WI38 (cell line): Measurements from ENCODE around the gene GSDMA.

Experiments used
- H3K4me3 ChIP-seq: 2 replicates; pipeline ENCODE4 v1.5.1; 2011; ENCODE audit warnings: low read depth, mild to moderate bottlenecking, control low read depth, low read length
- CTCF ChIP-seq: IDR thresholded peaks from 2 replicates; pipeline ENCODE4 v1.5.1; 2012; ENCODE audit warnings: low read depth, mild to moderate bottlenecking, control low read depth, low read length

The GSDMA gene

DNA sequence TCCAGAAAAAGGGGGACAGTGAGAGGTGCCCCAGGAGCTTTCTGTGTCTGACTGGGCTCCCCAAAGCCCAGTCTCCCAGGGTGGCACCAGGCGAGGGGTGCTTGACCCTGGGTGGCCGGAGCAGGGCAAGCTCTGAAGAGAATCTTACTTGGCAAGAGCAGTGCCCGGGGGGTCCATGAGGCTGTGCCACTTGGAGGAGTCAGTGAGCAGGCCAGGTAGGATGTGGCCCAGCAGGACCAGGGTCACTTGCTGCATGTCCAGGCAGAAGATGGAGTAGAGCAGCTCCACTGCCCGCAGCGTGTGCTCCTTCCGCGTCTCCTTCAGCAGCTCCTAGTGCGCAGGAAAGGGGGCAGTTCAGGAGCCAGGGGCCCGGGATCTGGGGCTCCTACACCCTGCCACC is 59.7 kb downstream of the GSDMA start:
- TF ChIP-seq CTCF = no peak
- no peak overlapping the region for H3K4me3 ChIP-seq

- no peak overlapping the region for H3K4me3 ChIP-seq
- no peak for TF ChIP-seq CTCF
Observed at GRCh38 chr17:40022961-40023541, 60.2 kb downstream of the GSDMA start.

DNA sequence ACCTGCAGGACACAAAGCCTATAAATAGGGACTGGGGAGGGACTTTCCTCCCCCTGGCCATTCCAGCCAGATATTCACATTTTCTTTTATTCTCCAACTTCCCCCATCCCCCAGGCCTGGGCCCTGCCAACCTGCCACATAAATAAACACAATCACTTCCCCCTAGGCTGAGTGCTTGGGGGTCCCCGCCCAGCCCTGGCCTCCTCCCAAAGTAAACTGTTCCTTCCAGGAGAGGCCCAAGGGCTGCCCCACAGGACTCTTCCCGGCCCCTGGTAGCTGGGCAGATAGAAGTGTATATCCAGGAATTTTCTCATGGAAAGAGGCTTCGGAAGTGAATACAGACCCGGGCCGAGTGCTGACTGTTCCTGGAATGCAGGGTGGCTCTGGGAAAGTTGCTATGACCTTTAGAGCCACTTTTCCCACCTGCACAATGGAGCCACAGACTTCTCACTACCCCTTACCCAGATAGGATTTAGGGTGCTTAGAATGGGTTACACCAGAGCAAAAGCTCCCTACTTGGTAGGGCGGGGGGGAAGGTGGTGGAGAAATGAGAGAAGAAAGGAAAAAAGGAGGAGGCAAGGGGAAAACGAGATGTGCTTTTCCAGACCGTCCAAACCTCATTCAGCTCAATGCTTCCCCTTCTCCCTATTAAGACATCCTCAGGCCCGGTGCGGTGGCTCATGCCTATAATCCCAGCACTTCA is 60.9 kb downstream of the GSDMA start:
- H3K4me3 ChIP-seq = no peak overlapping the region
- TF ChIP-seq CTCF = no peak

GRCh38 chr17:40024901-40025300 is 62.1 kb downstream of the GSDMA start:
- no peak for TF ChIP-seq CTCF
- no peak overlapping the region for H3K4me3 ChIP-seq

DNA sequence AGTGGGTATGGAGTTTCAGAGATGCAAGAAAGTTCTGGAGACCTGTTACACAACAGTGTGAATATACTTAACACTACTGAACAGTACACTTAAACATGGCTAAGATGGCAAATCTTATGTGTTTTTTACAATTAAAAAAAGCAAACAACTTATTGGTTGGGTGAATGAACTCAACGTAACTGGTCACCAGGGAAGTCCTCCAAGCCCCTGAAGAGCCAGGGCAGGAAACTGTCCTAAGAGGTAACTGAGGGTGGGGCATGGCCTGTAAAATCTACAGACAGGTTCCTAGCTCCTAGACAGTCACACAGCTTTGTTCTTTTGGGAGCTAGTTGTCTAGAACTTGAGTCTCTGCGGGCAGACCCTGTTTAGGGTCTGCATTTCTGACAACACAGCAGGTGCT is 62.8 kb downstream of the GSDMA start:
- no peak for TF ChIP-seq CTCF

GRCh38 chr17:40025991-40026815 is 63.4 kb downstream of the GSDMA start:
- TF ChIP-seq CTCF = no peak
- no peak overlapping the region for H3K4me3 ChIP-seq

More for the DNA sequence above, 62.8 kb downstream of the GSDMA start:
- no peak overlapping the region for H3K4me3 ChIP-seq
